Measurements from ENCODE around the gene OMD. TPM values are rescaled to one million over a fixed set of nuclear protein-coding genes. Genes with fewer than 3 reads are reported as not detected.
"Not testable (repeated sequence)": the region's sequence is repeated elsewhere in the genome, so short reads cannot be mapped to it uniquely, and the experiment has no call there.

Gene OMD
- total RNA-seq, 1 experiment from 2014 or later, result not detected

DNA sequence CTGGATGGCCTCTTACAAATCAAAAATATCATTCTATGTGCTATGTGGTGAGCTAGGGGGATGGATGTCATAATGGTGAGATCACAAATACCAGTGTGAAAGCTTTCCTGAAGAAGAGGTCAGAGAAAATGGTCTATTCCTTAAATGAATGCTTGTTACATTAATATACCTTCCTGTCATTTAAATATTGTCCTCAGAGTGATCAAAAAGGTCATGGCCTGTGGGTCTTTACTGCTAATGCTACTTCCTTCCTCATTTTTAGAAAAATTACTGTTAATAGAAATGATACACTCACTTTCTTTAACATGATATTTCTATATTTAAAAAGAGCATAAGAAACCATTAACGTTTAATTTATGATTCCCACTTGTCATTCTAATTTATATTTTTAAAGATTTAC is 9.7 kb downstream of the OMD start:
- H3K27ac Mint-ChIP-seq (ENCODE audit: unreplicated experiment), result no peak overlapping the region
- Histone ChIP-seq H3K9me3 (no peaks in the 10 kb centered on the region), H3K27me3 (replicated peaks; ENCODE audit: control insufficient read depth, insufficient read depth, low read length) (no peaks in the 10 kb centered on the region), H3K36me3 (ENCODE audit: control insufficient read depth, insufficient read depth, low read length) (no peaks in the 10 kb centered on the region), H3K4me3 (ENCODE audit: low read depth, low read length) (no peak overlapping the region), H3K4me1 (no peaks in the 10 kb centered on the region)
- no peak overlapping the region for H3K4me3 Mint-ChIP-seq (ENCODE audit: unreplicated experiment)
- no peak for DNase-seq
- H3K4me1 Mint-ChIP-seq (ENCODE audit: low read depth, unreplicated experiment), result no peaks in the 10 kb centered on the region
- H3K36me3 Mint-ChIP-seq (ENCODE audit: insufficient read depth, unreplicated experiment), result no peaks in the 10 kb centered on the region
- POLR2A ChIA-PET, result no interaction called here
- no TSS peak for BruUV-seq (replicated peaks)
- CTCF ChIA-PET, result no interaction called here
- intact Hi-C loops (cut with micrococcal nuclease; ENCODE audit: unreplicated experiment), result no loop called here
- no peaks in the 10 kb centered on the region for H3K9me3 Mint-ChIP-seq (ENCODE audit: unreplicated experiment)
- H3K27me3 Mint-ChIP-seq (ENCODE audit: insufficient read depth, unreplicated experiment), result no peaks in the 10 kb centered on the region
- TF ChIP-seq, protein P1, sequence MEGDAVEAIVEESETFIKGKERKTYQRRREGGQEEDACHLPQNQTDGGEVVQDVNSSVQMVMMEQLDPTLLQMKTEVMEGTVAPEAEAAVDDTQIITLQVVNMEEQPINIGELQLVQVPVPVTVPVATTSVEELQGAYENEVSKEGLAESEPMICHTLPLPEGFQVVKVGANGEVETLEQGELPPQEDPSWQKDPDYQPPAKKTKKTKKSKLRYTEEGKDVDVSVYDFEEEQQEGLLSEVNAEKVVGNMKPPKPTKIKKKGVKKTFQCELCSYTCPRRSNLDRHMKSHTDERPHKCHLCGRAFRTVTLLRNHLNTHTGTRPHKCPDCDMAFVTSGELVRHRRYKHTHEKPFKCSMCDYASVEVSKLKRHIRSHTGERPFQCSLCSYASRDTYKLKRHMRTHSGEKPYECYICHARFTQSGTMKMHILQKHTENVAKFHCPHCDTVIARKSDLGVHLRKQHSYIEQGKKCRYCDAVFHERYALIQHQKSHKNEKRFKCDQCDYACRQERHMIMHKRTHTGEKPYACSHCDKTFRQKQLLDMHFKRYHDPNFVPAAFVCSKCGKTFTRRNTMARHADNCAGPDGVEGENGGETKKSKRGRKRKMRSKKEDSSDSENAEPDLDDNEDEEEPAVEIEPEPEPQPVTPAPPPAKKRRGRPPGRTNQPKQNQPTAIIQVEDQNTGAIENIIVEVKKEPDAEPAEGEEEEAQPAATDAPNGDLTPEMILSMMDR (IDR thresholded peaks at IDR 0.05; ENCODE audit: insufficient read depth in 1 of 2, low read depth in 1 of 2, low read length in 1 of 2, severe bottlenecking in 1 of 2, unreplicated experiment in 1 of 2), result no peak

DNA sequence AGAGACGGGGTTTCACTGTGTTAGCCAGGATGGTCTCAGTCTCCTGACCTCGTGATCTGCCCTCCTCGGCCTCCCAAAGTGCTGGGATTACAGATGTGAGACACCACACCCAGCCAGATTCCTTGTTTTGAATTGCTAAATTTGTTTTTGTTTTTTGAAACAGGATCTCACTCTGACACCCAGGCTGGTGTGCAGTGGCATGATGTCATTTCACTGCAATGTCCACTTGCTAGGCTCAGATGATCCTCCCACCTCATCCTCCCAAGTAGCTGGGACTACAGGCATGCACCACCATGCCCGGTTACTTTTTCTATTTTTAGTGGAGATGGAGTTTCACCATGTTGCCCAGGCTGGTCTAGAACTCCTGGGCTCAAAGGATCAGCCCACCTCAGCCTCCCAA is 13.1 kb downstream of the OMD start:
- H3K4me3 ChIP-seq (ENCODE audit: low read depth, low read length); H3K27ac Mint-ChIP-seq (ENCODE audit: unreplicated experiment); DNase-seq; H3K4me3 Mint-ChIP-seq (ENCODE audit: unreplicated experiment); intact Hi-C loops (cut with micrococcal nuclease; ENCODE audit: unreplicated experiment); H3K27me3 ChIP-seq (replicated peaks; ENCODE audit: control insufficient read depth, insufficient read depth, low read length); H3K9me3 ChIP-seq; H3K4me1 Mint-ChIP-seq (ENCODE audit: low read depth, unreplicated experiment); H3K4me1 ChIP-seq; POLR2A ChIA-PET; CTCF ChIA-PET; H3K9me3 Mint-ChIP-seq (ENCODE audit: unreplicated experiment); H3K27me3 Mint-ChIP-seq (ENCODE audit: insufficient read depth, unreplicated experiment); H3K36me3 Mint-ChIP-seq (ENCODE audit: insufficient read depth, unreplicated experiment); BruUV-seq (replicated peaks); H3K36me3 ChIP-seq (ENCODE audit: control insufficient read depth, insufficient read depth, low read length): not testable (repeated sequence)

DNA sequence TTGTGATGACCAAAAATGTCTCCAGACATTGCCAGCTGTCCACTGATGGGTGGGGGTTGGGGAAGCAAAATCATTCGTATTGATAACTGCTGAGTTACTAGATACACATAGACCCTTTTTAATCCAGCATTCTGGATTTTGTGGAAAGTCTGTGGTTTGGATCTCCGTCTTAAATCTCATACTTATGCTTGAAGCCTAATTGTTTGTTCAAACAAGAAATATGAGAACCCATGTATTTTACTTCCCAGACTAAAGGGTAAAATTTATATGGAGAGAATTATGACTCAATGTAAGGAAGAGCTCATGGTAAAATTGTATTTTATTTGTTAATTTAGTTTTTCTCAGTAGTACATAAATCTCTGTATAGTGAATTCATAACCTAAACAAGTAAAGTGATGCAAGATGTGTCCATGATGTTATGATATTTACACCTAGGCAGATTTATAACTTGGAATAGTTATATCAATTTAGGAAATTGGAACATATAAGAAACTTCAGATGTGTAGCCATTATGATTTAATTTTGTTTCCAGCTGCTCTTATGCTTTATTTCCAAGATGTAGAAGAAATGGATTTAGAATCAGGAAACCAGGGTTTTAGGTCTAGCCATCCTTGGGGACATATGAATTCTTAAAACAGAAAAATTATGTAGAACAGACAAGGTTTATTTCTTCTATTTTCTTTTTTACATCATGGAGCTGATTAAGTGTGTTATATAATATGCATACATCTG is 15.4 kb downstream of the OMD start:
- no peak for DNase-seq
- CTCF ChIA-PET, result no interaction called here

More for the DNA sequence above, 15.4 kb downstream of the OMD start:
- POLR2A ChIA-PET, result no interaction called here
- H3K27me3 ChIP-seq (replicated peaks; ENCODE audit: control insufficient read depth, insufficient read depth, low read length), result no peaks in the 10 kb centered on the region
- Mint-ChIP-seq H3K9me3 (ENCODE audit: unreplicated experiment) (no peaks in the 10 kb centered on the region), H3K4me3 (ENCODE audit: unreplicated experiment) (no peak overlapping the region), H3K36me3 (ENCODE audit: insufficient read depth, unreplicated experiment) (peaks cover 5% of the 10 kb centered on the region), H3K4me1 (ENCODE audit: low read depth, unreplicated experiment) (peaks cover 6% of the 10 kb centered on the region), H3K27ac (ENCODE audit: unreplicated experiment) (no peak overlapping the region), H3K27me3 (ENCODE audit: insufficient read depth, unreplicated experiment) (no peaks in the 10 kb centered on the region)
- H3K4me1 ChIP-seq, result no peaks in the 10 kb centered on the region
- BruUV-seq (replicated peaks), result no TSS peak
- TF ChIP-seq, protein P1 (IDR thresholded peaks at IDR 0.05; ENCODE audit: insufficient read depth in 1 of 2, low read depth in 1 of 2, low read length in 1 of 2, severe bottlenecking in 1 of 2, unreplicated experiment in 1 of 2), result no peak
- no peaks in the 10 kb centered on the region for H3K9me3 ChIP-seq
- intact Hi-C loops (cut with micrococcal nuclease; ENCODE audit: unreplicated experiment), result no loop called here
- no peak overlapping the region for H3K4me3 ChIP-seq (ENCODE audit: low read depth, low read length)
- no peaks in the 10 kb centered on the region for H3K36me3 ChIP-seq (ENCODE audit: control insufficient read depth, insufficient read depth, low read length)
